ENCODE results near the gene TEX54. TPM values are rescaled to one million over a fixed set of nuclear protein-coding genes. Genes with fewer than 3 reads are reported as not detected.

TEX54 gene
- total and polyA plus RNA-seq, 2 of the 13 experiments (the other 11 are each of a cell fraction or from before 2014, with no cell fraction given) = not detected

DNA sequence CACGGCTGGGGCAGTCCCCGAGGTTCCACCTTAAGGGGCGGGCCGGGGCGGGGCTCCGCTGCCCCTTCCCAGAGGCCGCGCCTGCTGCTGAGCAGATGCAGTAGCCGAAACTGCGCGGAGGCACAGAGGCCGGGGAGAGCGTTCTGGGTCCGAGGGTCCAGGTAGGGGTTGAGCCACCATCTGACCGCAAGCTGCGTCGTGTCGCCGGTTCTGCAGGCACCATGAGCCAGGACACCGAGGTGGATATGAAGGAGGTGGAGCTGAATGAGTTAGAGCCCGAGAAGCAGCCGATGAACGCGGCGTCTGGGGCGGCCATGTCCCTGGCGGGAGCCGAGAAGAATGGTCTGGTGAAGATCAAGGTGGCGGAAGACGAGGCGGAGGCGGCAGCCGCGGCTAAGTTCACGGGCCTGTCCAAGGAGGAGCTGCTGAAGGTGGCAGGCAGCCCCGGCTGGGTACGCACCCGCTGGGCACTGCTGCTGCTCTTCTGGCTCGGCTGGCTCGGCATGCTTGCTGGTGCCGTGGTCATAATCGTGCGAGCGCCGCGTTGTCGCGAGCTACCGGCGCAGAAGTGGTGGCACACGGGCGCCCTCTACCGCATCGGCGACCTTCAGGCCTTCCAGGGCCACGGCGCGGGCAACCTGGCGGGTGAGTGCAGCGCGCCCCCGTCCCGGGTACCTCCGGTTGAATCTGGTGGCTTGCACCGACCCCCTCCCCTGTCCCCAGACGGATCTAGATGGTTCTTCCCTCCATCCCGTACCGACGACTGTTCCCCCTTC, 48.4 kb upstream of the TEX54 start, which contains the start of gene SLC3A2 (continued):
- TF ChIP-seq, protein P1, sequence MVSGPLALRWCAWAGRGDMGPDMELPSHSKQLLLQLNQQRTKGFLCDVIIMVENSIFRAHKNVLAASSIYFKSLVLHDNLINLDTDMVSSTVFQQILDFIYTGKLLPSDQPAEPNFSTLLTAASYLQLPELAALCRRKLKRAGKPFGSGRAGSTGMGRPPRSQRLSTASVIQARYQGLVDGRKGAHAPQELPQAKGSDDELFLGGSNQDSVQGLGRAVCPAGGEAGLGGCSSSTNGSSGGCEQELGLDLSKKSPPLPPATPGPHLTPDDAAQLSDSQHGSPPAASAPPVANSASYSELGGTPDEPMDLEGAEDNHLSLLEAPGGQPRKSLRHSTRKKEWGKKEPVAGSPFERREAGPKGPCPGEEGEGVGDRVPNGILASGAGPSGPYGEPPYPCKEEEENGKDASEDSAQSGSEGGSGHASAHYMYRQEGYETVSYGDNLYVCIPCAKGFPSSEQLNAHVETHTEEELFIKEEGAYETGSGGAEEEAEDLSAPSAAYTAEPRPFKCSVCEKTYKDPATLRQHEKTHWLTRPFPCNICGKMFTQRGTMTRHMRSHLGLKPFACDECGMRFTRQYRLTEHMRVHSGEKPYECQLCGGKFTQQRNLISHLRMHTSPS (CRISPR knock-in tag; IDR thresholded peaks at IDR 0.05; ENCODE audit: low read depth) = no peak
- TF ChIP-seq, protein P2, sequence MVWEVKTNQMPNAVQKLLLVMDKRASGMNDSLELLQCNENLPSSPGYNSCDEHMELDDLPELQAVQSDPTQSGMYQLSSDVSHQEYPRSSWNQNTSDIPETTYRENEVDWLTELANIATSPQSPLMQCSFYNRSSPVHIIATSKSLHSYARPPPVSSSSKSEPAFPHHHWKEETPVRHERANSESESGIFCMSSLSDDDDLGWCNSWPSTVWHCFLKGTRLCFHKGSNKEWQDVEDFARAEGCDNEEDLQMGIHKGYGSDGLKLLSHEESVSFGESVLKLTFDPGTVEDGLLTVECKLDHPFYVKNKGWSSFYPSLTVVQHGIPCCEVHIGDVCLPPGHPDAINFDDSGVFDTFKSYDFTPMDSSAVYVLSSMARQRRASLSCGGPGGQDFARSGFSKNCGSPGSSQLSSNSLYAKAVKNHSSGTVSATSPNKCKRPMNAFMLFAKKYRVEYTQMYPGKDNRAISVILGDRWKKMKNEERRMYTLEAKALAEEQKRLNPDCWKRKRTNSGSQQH (CRISPR knock-in tag; IDR thresholded peaks at IDR 0.05; ENCODE audit: low read depth) = peak; percentile 18; the same call in 1 of the 2 replicates
- TF ChIP-seq ZNF619 (CRISPR knock-in tag; IDR thresholded peaks at IDR 0.05) (peak; percentile 52; the same call in 1 of the 2 replicates), ZKSCAN1 (IDR thresholded peaks at IDR 0.05; ENCODE audit: low read length) (no peak), ZNF207 (IDR thresholded peaks at IDR 0.05; ENCODE audit: borderline replicate concordance) (no peak), MED1 (CRISPR knock-in tag; IDR thresholded peaks at IDR 0.05) (no peak; the same call in none of the 2 replicates), ATF7-NPFF (CRISPR knock-in tag; IDR thresholded peaks at IDR 0.05; ENCODE audit: low read depth) (peak; percentile 59; the same call in 1 of the 2 replicates), ZNF546 (CRISPR knock-in tag; conservative IDR thresholded peaks at IDR 0.05) (no peak), KDM3A (CRISPR knock-in tag; IDR thresholded peaks at IDR 0.05; ENCODE audit: low read depth) (peak; percentile 60; the same call in 1 of the 2 replicates), HDAC1 (CRISPR knock-in tag; IDR thresholded peaks at IDR 0.05) (peak; percentile 82), NFYB (CRISPR knock-in tag; IDR thresholded peaks at IDR 0.05) (no peak), LCORL (IDR thresholded peaks at IDR 0.05) (no peak), LCORL (CRISPR knock-in tag; IDR thresholded peaks at IDR 0.05) (peak; percentile 76), RBM39 (IDR thresholded peaks at IDR 0.05; ENCODE audit: low read depth, low read length, poor library complexity, severe bottlenecking) (peak; percentile 91)
- TF ChIP-seq, protein P3, sequence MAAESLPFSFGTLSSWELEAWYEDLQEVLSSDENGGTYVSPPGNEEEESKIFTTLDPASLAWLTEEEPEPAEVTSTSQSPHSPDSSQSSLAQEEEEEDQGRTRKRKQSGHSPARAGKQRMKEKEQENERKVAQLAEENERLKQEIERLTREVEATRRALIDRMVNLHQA (CRISPR knock-in tag; IDR thresholded peaks at IDR 0.05) = no peak
- TF ChIP-seq, protein P4, sequence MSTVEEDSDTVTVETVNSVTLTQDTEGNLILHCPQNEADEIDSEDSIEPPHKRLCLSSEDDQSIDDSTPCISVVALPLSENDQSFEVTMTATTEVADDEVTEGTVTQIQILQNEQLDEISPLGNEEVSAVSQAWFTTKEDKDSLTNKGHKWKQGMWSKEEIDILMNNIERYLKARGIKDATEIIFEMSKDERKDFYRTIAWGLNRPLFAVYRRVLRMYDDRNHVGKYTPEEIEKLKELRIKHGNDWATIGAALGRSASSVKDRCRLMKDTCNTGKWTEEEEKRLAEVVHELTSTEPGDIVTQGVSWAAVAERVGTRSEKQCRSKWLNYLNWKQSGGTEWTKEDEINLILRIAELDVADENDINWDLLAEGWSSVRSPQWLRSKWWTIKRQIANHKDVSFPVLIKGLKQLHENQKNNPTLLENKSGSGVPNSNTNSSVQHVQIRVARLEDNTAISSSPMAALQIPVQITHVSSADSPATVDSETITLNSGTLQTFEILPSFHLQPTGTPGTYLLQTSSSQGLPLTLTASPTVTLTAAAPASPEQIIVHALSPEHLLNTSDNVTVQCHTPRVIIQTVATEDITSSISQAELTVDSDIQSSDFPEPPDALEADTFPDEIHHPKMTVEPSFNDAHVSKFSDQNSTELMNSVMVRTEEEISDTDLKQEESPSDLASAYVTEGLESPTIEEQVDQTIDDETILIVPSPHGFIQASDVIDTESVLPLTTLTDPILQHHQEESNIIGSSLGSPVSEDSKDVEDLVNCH (CRISPR knock-in tag; IDR thresholded peaks at IDR 0.05) = 0 out of 2 replicates have a peak, but pooled peaks have one; percentile 70
- TF ChIP-seq, protein P5, sequence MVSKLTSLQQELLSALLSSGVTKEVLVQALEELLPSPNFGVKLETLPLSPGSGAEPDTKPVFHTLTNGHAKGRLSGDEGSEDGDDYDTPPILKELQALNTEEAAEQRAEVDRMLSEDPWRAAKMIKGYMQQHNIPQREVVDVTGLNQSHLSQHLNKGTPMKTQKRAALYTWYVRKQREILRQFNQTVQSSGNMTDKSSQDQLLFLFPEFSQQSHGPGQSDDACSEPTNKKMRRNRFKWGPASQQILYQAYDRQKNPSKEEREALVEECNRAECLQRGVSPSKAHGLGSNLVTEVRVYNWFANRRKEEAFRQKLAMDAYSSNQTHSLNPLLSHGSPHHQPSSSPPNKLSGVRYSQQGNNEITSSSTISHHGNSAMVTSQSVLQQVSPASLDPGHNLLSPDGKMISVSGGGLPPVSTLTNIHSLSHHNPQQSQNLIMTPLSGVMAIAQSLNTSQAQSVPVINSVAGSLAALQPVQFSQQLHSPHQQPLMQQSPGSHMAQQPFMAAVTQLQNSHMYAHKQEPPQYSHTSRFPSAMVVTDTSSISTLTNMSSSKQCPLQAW (CRISPR knock-in tag; IDR thresholded peaks at IDR 0.05) = no peak
- TF ChIP-seq, protein P6, sequence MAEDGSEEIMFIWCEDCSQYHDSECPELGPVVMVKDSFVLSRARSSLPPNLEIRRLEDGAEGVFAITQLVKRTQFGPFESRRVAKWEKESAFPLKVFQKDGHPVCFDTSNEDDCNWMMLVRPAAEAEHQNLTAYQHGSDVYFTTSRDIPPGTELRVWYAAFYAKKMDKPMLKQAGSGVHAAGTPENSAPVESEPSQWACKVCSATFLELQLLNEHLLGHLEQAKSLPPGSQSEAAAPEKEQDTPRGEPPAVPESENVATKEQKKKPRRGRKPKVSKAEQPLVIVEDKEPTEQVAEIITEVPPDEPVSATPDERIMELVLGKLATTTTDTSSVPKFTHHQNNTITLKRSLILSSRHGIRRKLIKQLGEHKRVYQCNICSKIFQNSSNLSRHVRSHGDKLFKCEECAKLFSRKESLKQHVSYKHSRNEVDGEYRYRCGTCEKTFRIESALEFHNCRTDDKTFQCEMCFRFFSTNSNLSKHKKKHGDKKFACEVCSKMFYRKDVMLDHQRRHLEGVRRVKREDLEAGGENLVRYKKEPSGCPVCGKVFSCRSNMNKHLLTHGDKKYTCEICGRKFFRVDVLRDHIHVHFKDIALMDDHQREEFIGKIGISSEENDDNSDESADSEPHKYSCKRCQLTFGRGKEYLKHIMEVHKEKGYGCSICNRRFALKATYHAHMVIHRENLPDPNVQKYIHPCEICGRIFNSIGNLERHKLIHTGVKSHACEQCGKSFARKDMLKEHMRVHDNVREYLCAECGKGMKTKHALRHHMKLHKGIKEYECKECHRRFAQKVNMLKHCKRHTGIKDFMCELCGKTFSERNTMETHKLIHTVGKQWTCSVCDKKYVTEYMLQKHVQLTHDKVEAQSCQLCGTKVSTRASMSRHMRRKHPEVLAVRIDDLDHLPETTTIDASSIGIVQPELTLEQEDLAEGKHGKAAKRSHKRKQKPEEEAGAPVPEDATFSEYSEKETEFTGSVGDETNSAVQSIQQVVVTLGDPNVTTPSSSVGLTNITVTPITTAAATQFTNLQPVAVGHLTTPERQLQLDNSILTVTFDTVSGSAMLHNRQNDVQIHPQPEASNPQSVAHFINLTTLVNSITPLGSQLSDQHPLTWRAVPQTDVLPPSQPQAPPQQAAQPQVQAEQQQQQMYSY (CRISPR knock-in tag; IDR thresholded peaks at IDR 0.05) = 0 out of 2 replicates have a peak, but pooled peaks have one; percentile 36
